ENCODE measurements around the gene PTGIS. TPM values are rescaled to one million over a fixed set of nuclear protein-coding genes. Genes with fewer than 3 reads are reported as not detected.

PTGIS gene
- total and polyA plus RNA-seq, 4 experiments from 2014 or later: not detected

DNA sequence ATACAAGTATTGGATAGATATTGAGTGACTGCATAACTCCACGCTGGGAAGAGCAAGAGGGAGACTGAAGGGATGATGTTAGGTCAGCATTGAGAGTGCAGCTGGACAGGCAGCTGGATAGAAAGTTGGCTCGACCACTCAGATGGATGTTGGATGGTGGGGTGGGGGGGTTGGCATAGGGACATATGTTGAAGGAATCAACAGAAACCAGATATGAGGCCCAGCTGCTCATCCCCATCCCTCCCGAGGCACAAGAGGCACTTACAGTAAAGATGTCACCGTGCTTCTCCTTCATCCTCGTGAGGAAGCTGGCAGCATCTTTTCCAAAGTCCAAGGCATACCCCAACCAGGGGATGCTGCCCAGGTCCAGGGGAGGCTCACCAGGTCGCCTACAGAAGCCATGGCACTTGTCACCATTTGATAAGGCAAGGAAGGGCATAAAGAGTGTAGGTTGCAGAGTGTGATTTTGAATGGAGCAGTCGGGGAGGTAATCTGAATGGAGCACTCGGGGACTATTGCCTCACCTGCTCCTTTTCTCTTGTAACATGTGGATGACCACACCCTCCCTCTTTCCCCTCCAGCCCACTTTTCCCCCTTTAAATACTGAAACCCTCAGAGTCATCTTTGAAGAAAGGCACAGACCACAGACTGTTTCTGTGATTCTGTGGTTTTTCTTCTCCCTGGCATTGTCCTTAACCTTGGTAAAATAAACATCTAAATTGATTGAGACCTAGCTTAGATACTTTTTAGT lies 18.0 kb downstream of the PTGIS start:
- CTCF ChIA-PET (ENCODE audit: partially characterized antibody): interaction anchor here (0.8 to 1.0 kb wide), 3 partner anchors 9 to 33 kb away, joined by 3 to 4 read pairs (median 3); no protein-coding TSS in a partner anchor
- intact Hi-C loops (cut with micrococcal nuclease): no loop called here

GRCh38 chr20:49548371-49548947 lies 19.5 kb downstream of the PTGIS start:
- H3K9me3 ChIP-seq (ENCODE audit: control insufficient read depth in 1 of 2, low read length in 2 of 2): no peaks in the 10 kb centered on the region
- ChIA-PET POLR2A (ENCODE audit: partially characterized antibody) (no interaction called here), CTCF (ENCODE audit: partially characterized antibody) (no interaction called here)
- no peaks in the 10 kb centered on the region for H3K4me1 ChIP-seq (ENCODE audit: insufficient read depth, low read length)
- H3K27ac ChIP-seq (ENCODE audit: low read depth, low read length): no peak overlapping the region
- no peaks in the 10 kb centered on the region for H3K27me3 ChIP-seq (ENCODE audit: insufficient read depth, low read length)
- H3K27ac Mint-ChIP-seq: no peak overlapping the region
- no peaks in the 10 kb centered on the region for H3K36me3 ChIP-seq (ENCODE audit: insufficient read depth, low read length)
- no peaks in the 10 kb centered on the region for H3K4me1 Mint-ChIP-seq
- H3K9me3 Mint-ChIP-seq: peaks cover 0 to 18% (median 6%) of the 10 kb centered on the region in 8 donors
- peaks cover 3% of the 10 kb centered on the region in 2 donors for H3K27me3 Mint-ChIP-seq
- peaks cover 1 to 5% of the 10 kb centered on the region in 2 donors for H3K36me3 Mint-ChIP-seq
- no peak for DNase-seq
- H3K4me3 Mint-ChIP-seq: no peak overlapping the region
- no peak overlapping the region for H3K4me3 ChIP-seq (ENCODE audit: low read length in 2 of 2)
- intact Hi-C loops (cut with micrococcal nuclease): no loop called here

More for the DNA sequence above, 18.0 kb downstream of the PTGIS start:
- POLR2A ChIA-PET (ENCODE audit: partially characterized antibody): no interaction called here
- no peaks in the 10 kb centered on the region for H3K27me3 ChIP-seq (ENCODE audit: insufficient read depth, low read length)
- peaks cover 3% of the 10 kb centered on the region in 2 donors for H3K27me3 Mint-ChIP-seq
- peaks cover 1 to 5% of the 10 kb centered on the region in 2 donors for H3K36me3 Mint-ChIP-seq
- H3K4me3 Mint-ChIP-seq: no peak overlapping the region
- H3K4me1 ChIP-seq (ENCODE audit: insufficient read depth, low read length): no peaks in the 10 kb centered on the region
- H3K9me3 Mint-ChIP-seq: peaks cover 0 to 10% (median 6%) of the 10 kb centered on the region in 8 donors
- H3K36me3 ChIP-seq (ENCODE audit: insufficient read depth, low read length): no peaks in the 10 kb centered on the region
- DNase-seq: no peak
- no peak overlapping the region for H3K4me3 ChIP-seq (ENCODE audit: low read length in 2 of 2)
- peak overlapping the region in 1 of 7 donors; percentile 26 for H3K27ac Mint-ChIP-seq
- no peak overlapping the region for H3K27ac ChIP-seq (ENCODE audit: low read depth, low read length)
- H3K9me3 ChIP-seq (ENCODE audit: control insufficient read depth in 1 of 2, low read length in 2 of 2): no peaks in the 10 kb centered on the region
- no peaks in the 10 kb centered on the region for H3K4me1 Mint-ChIP-seq

- Mint-ChIP-seq H3K27me3 (peaks cover 0 to 5% of the 10 kb centered on the region in 2 donors), H3K4me1 (peaks cover 0 to 5% (median 1%) of the 10 kb centered on the region in 4 donors), H3K9me3 (peaks cover 0 to 18% (median 6%) of the 10 kb centered on the region in 8 donors), H3K4me3 (no peak overlapping the region), H3K36me3 (peaks cover 1 to 5% of the 10 kb centered on the region in 2 donors), H3K27ac (peak overlapping the region in 1 of 7 donors; percentile 13)
- Histone ChIP-seq H3K4me1 (ENCODE audit: insufficient read depth, low read length) (no peaks in the 10 kb centered on the region), H3K9me3 (ENCODE audit: control insufficient read depth in 1 of 2, low read length in 2 of 2) (no peaks in the 10 kb centered on the region), H3K27ac (ENCODE audit: low read depth, low read length) (no peak overlapping the region), H3K27me3 (ENCODE audit: insufficient read depth, low read length) (no peaks in the 10 kb centered on the region), H3K36me3 (ENCODE audit: insufficient read depth, low read length) (no peaks in the 10 kb centered on the region), H3K4me3 (ENCODE audit: low read length in 2 of 2) (no peak overlapping the region)
- ChIA-PET POLR2A (ENCODE audit: partially characterized antibody) (interaction anchor here (0.7 kb wide), 1 partner anchor 20 kb away, joined by 3 read pairs; no protein-coding TSS in a partner anchor), CTCF (ENCODE audit: partially characterized antibody) (interaction anchor here (9.6 kb wide), 1 partner anchor 65 kb away, joined by 86 read pairs; no protein-coding TSS in a partner anchor)
- intact Hi-C loops (cut with micrococcal nuclease): no loop called here
- DNase-seq: no peak
Observed at GRCh38 chr20:49545572-49545971, 22.4 kb downstream of the PTGIS start.

DNA sequence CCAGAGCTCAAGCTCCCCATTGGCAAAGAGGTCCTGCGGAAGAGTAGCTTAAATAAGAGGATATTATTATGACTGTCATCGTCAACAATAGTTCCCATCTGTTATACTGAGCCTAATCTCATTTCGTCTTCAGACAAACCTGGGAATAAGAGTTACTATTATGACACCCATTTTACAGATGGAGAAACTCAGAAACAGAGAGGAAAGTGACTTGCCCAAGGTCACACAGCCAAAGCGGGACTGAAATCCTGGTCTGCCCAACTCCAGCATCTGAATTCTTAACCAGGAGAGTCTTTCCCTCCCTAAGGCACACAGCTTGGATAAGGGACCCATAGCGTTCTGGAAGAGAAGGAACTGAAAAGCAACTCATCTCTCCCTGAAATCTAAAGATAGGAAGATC lies 23.4 kb downstream of the PTGIS start:
- POLR2A ChIA-PET (ENCODE audit: partially characterized antibody): no interaction called here
- Mint-ChIP-seq H3K27ac (no peak overlapping the region), H3K4me1 (peaks cover 0 to 5% (median 1%) of the 10 kb centered on the region in 4 donors), H3K36me3 (peaks cover 1 to 5% of the 10 kb centered on the region in 2 donors), H3K27me3 (peaks cover 0 to 5% of the 10 kb centered on the region in 2 donors), H3K4me3 (no peak overlapping the region), H3K9me3 (peaks cover 0 to 18% (median 6%) of the 10 kb centered on the region in 8 donors)
- Histone ChIP-seq H3K4me3 (ENCODE audit: low read length in 2 of 2) (no peak overlapping the region), H3K27me3 (ENCODE audit: insufficient read depth, low read length) (no peaks in the 10 kb centered on the region), H3K9me3 (ENCODE audit: control insufficient read depth in 1 of 2, low read length in 2 of 2) (no peaks in the 10 kb centered on the region), H3K36me3 (ENCODE audit: insufficient read depth, low read length) (no peaks in the 10 kb centered on the region), H3K4me1 (ENCODE audit: insufficient read depth, low read length) (no peaks in the 10 kb centered on the region), H3K27ac (ENCODE audit: low read depth, low read length) (no peak overlapping the region)
- intact Hi-C loops (cut with micrococcal nuclease): no loop called here
- CTCF ChIA-PET (ENCODE audit: partially characterized antibody): interaction anchor here (9.6 kb wide), 1 partner anchor 66 kb away, joined by 86 read pairs; no protein-coding TSS in a partner anchor
- DNase-seq: no peak

GRCh38 chr20:49543858-49544437 lies 24.0 kb downstream of the PTGIS start:
- intact Hi-C loops (cut with micrococcal nuclease): no loop called here
- no peak overlapping the region for H3K27ac Mint-ChIP-seq

GRCh38 chr20:49543071-49543857 lies 24.7 kb downstream of the PTGIS start:
- Histone ChIP-seq H3K9me3 (ENCODE audit: control insufficient read depth in 1 of 2, low read length in 2 of 2) (no peaks in the 10 kb centered on the region), H3K4me3 (ENCODE audit: low read length in 2 of 2) (no peak overlapping the region), H3K27ac (ENCODE audit: low read depth, low read length) (no peak overlapping the region), H3K4me1 (ENCODE audit: insufficient read depth, low read length) (no peaks in the 10 kb centered on the region), H3K36me3 (ENCODE audit: insufficient read depth, low read length) (no peaks in the 10 kb centered on the region), H3K27me3 (ENCODE audit: insufficient read depth, low read length) (no peaks in the 10 kb centered on the region)
- intact Hi-C loops (cut with micrococcal nuclease): no loop called here
- peaks cover 0 to 18% (median 6%) of the 10 kb centered on the region in 8 donors for H3K9me3 Mint-ChIP-seq
- DNase-seq: no peak
- peaks cover 0 to 5% (median 1%) of the 10 kb centered on the region in 4 donors for H3K4me1 Mint-ChIP-seq
- H3K27ac Mint-ChIP-seq: peak overlapping the region in 1 of 7 donors; percentile 77
- no peak overlapping the region for H3K4me3 Mint-ChIP-seq
- H3K27me3 Mint-ChIP-seq: peaks cover 0 to 5% of the 10 kb centered on the region in 2 donors
- POLR2A ChIA-PET (ENCODE audit: partially characterized antibody): no interaction called here
- CTCF ChIA-PET (ENCODE audit: partially characterized antibody): interaction anchor here (0.6 to 9.6 kb wide), 4 partner anchors 67 to 388 kb away, joined by 3 to 86 read pairs (median 6); no protein-coding TSS in a partner anchor
- H3K36me3 Mint-ChIP-seq: peaks cover 1 to 5% of the 10 kb centered on the region in 2 donors

More at GRCh38 chr20:49543858-49544437, 24.0 kb downstream of the PTGIS start:
- Histone ChIP-seq H3K4me1 (ENCODE audit: insufficient read depth, low read length) (no peaks in the 10 kb centered on the region), H3K4me3 (ENCODE audit: low read length in 2 of 2) (no peak overlapping the region), H3K27me3 (ENCODE audit: insufficient read depth, low read length) (no peaks in the 10 kb centered on the region), H3K27ac (ENCODE audit: low read depth, low read length) (no peak overlapping the region), H3K36me3 (ENCODE audit: insufficient read depth, low read length) (no peaks in the 10 kb centered on the region), H3K9me3 (ENCODE audit: control insufficient read depth in 1 of 2, low read length in 2 of 2) (no peaks in the 10 kb centered on the region)
- peaks cover 0 to 18% (median 6%) of the 10 kb centered on the region in 8 donors for H3K9me3 Mint-ChIP-seq
- CTCF ChIA-PET (ENCODE audit: partially characterized antibody): interaction anchor here (1.7 to 9.6 kb wide), 2 partner anchors 67 to 302 kb away, joined by 4 to 86 read pairs; no protein-coding TSS in a partner anchor
- POLR2A ChIA-PET (ENCODE audit: partially characterized antibody): no interaction called here
- H3K4me1 Mint-ChIP-seq: peaks cover 0 to 5% (median 1%) of the 10 kb centered on the region in 4 donors
- H3K27me3 Mint-ChIP-seq: peaks cover 0 to 5% of the 10 kb centered on the region in 2 donors
- no peak for DNase-seq
- peaks cover 1 to 5% of the 10 kb centered on the region in 2 donors for H3K36me3 Mint-ChIP-seq
- H3K4me3 Mint-ChIP-seq: no peak overlapping the region

Data from CD4-positive, alpha-beta memory T cell (primary cell).